Measurements from ENCODE around the gene ZCRB1.

ZCRB1 gene

GRCh38 chr12:42277396-42278127 lies 48.3 kb downstream of the ZCRB1 start:
- no peak for DNase-seq (ENCODE audit: low spot score)

- no peak for DNase-seq (ENCODE audit: low spot score)
Observed at GRCh38 chr12:42275499-42275898, 50.4 kb downstream of the ZCRB1 start.

GRCh38 chr12:42273706-42274105 lies 52.2 kb downstream of the ZCRB1 start:
- no peak for DNase-seq (ENCODE audit: low spot score)

GRCh38 chr12:42270596-42270995 lies 55.3 kb downstream of the ZCRB1 start:
- no peak for DNase-seq (ENCODE audit: low spot score)

GRCh38 chr12:42267413-42268190 lies 58.3 kb downstream of the ZCRB1 start:
- DNase-seq (ENCODE audit: low spot score), result no peak

- DNase-seq (ENCODE audit: low spot score), result no peak
Observed at GRCh38 chr12:42266579-42267230, 59.2 kb downstream of the ZCRB1 start.

- DNase-seq (ENCODE audit: low spot score), result no peak
Observed at GRCh38 chr12:42262271-42262670, 63.6 kb downstream of the ZCRB1 start.
